SK-N-SH (cell line): ENCODE measurements around the gene KCNE5. TPM values are rescaled to one million over a fixed set of nuclear protein-coding genes. Genes with fewer than 3 reads are reported as not detected.

Experiments used
- CTCF ChIA-PET: fragments of 300-600, 350-600 bp; formaldehyde crosslinking; extraction: SDS; loops from one replicate; lab custom pipeline; 2021; lab: Yijun Ruan, JAX
- POLR2A ChIA-PET: fragments of 350-600 bp; sonication (Branson Sonifier 250); formaldehyde crosslinking; extraction: SDS; loops from one replicate; lab custom pipeline; 2020; ENCODE audit warnings: antibody characterized with exemption, inconsistent platforms; lab: Yijun Ruan, JAX
- DNase-seq: peaks from one replicate; pipeline ENCODE4 v3.0.0; 2012
- H2AFZ ChIP-seq: fragments of 200-600 bp; sonication (generic); 2 replicates; pipeline ENCODE4 v1.8.1; 2016; ENCODE audit warnings: antibody characterized with exemption, mild to moderate bottlenecking, low read depth
- H3F3A ChIP-seq: fragments of 200-600 bp; sonication (generic); replicated peaks from 2 replicates; pipeline ENCODE3; 2016; ENCODE audit warnings: antibody characterized with exemption, mild to moderate bottlenecking; ENCODE audit not compliant: insufficient read depth
- H3K27ac ChIP-seq, 2 experiments: fragments of 200-500 bp in 1 of 2; fragments of 200-600 bp in 1 of 2; sonication (Bioruptor generic) in 1 of 2; sonication (generic), shearing (Covaris generic) in 1 of 2; 2 replicates each; pipeline versions ENCODE4 v1.5.1 to v1.6.1; 2014 to 2016; ENCODE audit warnings: low read depth in 2 of 2, inconsistent platforms in 1 of 2, low read length in 1 of 2, mild to moderate bottlenecking in 1 of 2, mixed read lengths in 1 of 2
- H3K27me3 ChIP-seq: fragments of 200-600 bp; sonication (generic), shearing (Covaris generic); 2 replicates; pipeline ENCODE4 v1.6.1; 2016; ENCODE audit warnings: mixed run types; ENCODE audit not compliant: insufficient read depth
- H3K36me3 ChIP-seq, 2 experiments: fragments of 200-500 bp in 1 of 2; fragments of 200-600 bp in 1 of 2; sonication (Bioruptor generic) in 1 of 2; sonication (generic) in 1 of 2; replicated peaks in 1 of 2; 2 replicates each; pipeline versions ENCODE3 to v1.5.1; 2014 to 2016; ENCODE audit warnings: low read length in 1 of 2, mild to moderate bottlenecking in 1 of 2; ENCODE audit not compliant: insufficient read depth in 2 of 2, control insufficient read depth in 1 of 2
- H3K4me1 ChIP-seq, 2 experiments: fragments of 200-500 bp in 1 of 2; fragments of 200-600 bp in 1 of 2; sonication (Bioruptor generic) in 1 of 2; sonication (generic), shearing (Covaris generic) in 1 of 2; 2 replicates each; pipeline versions ENCODE4 v1.5.1 to v1.6.1; 2014 to 2016; ENCODE audit warnings: low read depth in 1 of 2, low read length in 1 of 2, mixed run types in 1 of 2; ENCODE audit not compliant: insufficient read depth in 2 of 2, control insufficient read depth in 1 of 2
- H3K4me2 ChIP-seq: fragments of 200-600 bp; sonication (generic), shearing (Covaris generic); 2 replicates; pipeline ENCODE4 v1.6.1; 2017; ENCODE audit warnings: mixed run types
- H3K4me3 ChIP-seq, 2 experiments: fragments of 200-500 bp in 1 of 2; fragments of 200-600 bp in 1 of 2; sonication (Bioruptor generic) in 1 of 2; sonication (generic), shearing (Covaris generic) in 1 of 2; 2 replicates each; pipeline versions ENCODE4 v1.5.1 to v1.8.1; 2014 to 2016; ENCODE audit warnings: low read depth in 2 of 2, inconsistent platforms in 1 of 2, low read length in 1 of 2, mild to moderate bottlenecking in 1 of 2, mixed read lengths in 1 of 2, moderate library complexity in 1 of 2
- H3K79me2 ChIP-seq: fragments of 200-600 bp; sonication (generic); 2 replicates; pipeline ENCODE4 v1.8.1; 2017; ENCODE audit warnings: mild to moderate bottlenecking; ENCODE audit not compliant: insufficient read depth
- H3K9ac ChIP-seq: fragments of 200-600 bp; sonication (generic); 2 replicates; pipeline ENCODE4 v1.6.1; 2017; ENCODE audit warnings: mixed run types
- H3K9me2 ChIP-seq: fragments of 200-600 bp; sonication (generic); 2 replicates; pipeline ENCODE4 v1.6.1; 2017; ENCODE audit warnings: mixed run types
- H3K9me3 ChIP-seq: fragments of 200-600 bp; sonication (generic); 2 replicates; pipeline ENCODE4 v1.6.1; 2017; ENCODE audit warnings: mixed run types, mild to moderate bottlenecking, moderate library complexity
- H4K20me1 ChIP-seq: fragments of 200-600 bp; sonication (generic); 2 replicates; pipeline ENCODE4 v1.6.1; 2017; ENCODE audit warnings: mild to moderate bottlenecking, mixed run types; ENCODE audit not compliant: insufficient read depth
- ELF1 ChIP-seq: IDR thresholded peaks from 2 replicates; pipeline ENCODE4 v1.4.0; 2012
- FOXJ3 ChIP-seq: sonication (generic); formaldehyde crosslinking; IDR thresholded peaks from 2 replicates; pipeline ENCODE4 v1.5.1; 2020; ENCODE audit warnings: mild to moderate bottlenecking, missing genetic modification reagents
- GABPA ChIP-seq: IDR thresholded peaks from 2 replicates; pipeline ENCODE4 v1.4.0; 2012; ENCODE audit warnings: low read depth, mild to moderate bottlenecking
- MXI1 ChIP-seq: IDR thresholded peaks from 2 replicates; pipeline ENCODE4 v1.6.1; 2012; ENCODE audit warnings: mild to moderate bottlenecking, low read depth, low read length, improper control_type of control experiment
- NFIC ChIP-seq: IDR thresholded peaks from 2 replicates; pipeline ENCODE4 v1.4.0; 2012; ENCODE audit warnings: borderline replicate concordance
- POLR2AphosphoS5 ChIP-seq: IDR thresholded peaks from 2 replicates; pipeline ENCODE4 v1.6.1; 2012; ENCODE audit warnings: low read depth, low read length
- RAD21 ChIP-seq: IDR thresholded peaks from 2 replicates; pipeline ENCODE4 v1.6.1; 2012; ENCODE audit warnings: mild to moderate bottlenecking, low read length
- RCOR1 ChIP-seq: fragments of 150-350 bp; IDR thresholded peaks from 2 replicates; pipeline ENCODE4 v1.6.1; 2017; ENCODE audit warnings: antibody characterized with exemption, low read length
- SIN3A ChIP-seq: IDR thresholded peaks from 2 replicates; pipeline ENCODE4 v1.6.1; 2012; ENCODE audit warnings: low read depth, mild to moderate bottlenecking, low read length, moderate library complexity, borderline replicate concordance
- TAF1 ChIP-seq: IDR thresholded peaks from 2 replicates; pipeline ENCODE4 v1.6.1; 2012; ENCODE audit warnings: low read depth, mild to moderate bottlenecking, low read length, moderate library complexity, borderline replicate concordance
- TCF12 ChIP-seq: IDR thresholded peaks from 2 replicates; pipeline ENCODE4 v1.4.0; 2012
- TEAD4 ChIP-seq: IDR thresholded peaks from 2 replicates; pipeline ENCODE4 v1.4.0; 2012; ENCODE audit warnings: mild to moderate bottlenecking, borderline replicate concordance; ENCODE audit not compliant: insufficient read depth
- WGBS: methylation state at CpG from one replicate; pipeline ENCODE4 v1.1.6; 2017; ENCODE audit warnings: low lambda C conversion rate; 5-methylcytosine and 5-hydroxymethylcytosine counted together
- polyA plus RNA-seq, 3 experiments: library from polyadenylated mRNA; depleted of rRNA; stranded (reverse); fragments of >200 nt; gene quantifications; 2 replicates each; pipeline ENCODE4 v1.2.3, GENCODE V29; 2012
- TF ChIP-seq, protein P1 (sequence below): fragments of 200-600 bp; sonication (generic); IDR thresholded peaks from 2 replicates; pipeline ENCODE4 v1.6.1; 2017; ENCODE audit warnings: antibody characterized with exemption, mild to moderate bottlenecking, moderate library complexity
- TF ChIP-seq, protein P2 (sequence below): IDR thresholded peaks from 2 replicates; pipeline ENCODE4 v1.6.1; 2012; ENCODE audit warnings: mild to moderate bottlenecking, low read depth, low read length, moderate library complexity
- TF ChIP-seq, protein P3 (sequence below): IDR thresholded peaks from 2 replicates; pipeline ENCODE4 v1.4.0; 2012; ENCODE audit warnings: low read depth
- TF ChIP-seq, protein P4 (sequence below): IDR thresholded peaks from 2 replicates; pipeline ENCODE4 v1.4.0; 2012; ENCODE audit warnings: low read depth, borderline replicate concordance
- TF ChIP-seq, protein P5 (sequence below): fragments of 150-350 bp; IDR thresholded peaks from 2 replicates; pipeline ENCODE4 v1.6.1; 2017; ENCODE audit warnings: antibody characterized with exemption, low read length, low read depth, borderline replicate concordance
- TF ChIP-seq, protein P6 (sequence below): IDR thresholded peaks from 2 replicates; pipeline ENCODE4; 2012
- TF ChIP-seq, protein P7 (sequence below): fragments of 150-350 bp; IDR thresholded peaks from 2 replicates; pipeline ENCODE4 v1.6.1; 2016; ENCODE audit warnings: mild to moderate bottlenecking, low read depth, low read length

KCNE5 gene
- polyA plus RNA-seq, 1 of the 3 experiments (the other 2 are of a cell fraction), result 0.21 TPM

DNA sequence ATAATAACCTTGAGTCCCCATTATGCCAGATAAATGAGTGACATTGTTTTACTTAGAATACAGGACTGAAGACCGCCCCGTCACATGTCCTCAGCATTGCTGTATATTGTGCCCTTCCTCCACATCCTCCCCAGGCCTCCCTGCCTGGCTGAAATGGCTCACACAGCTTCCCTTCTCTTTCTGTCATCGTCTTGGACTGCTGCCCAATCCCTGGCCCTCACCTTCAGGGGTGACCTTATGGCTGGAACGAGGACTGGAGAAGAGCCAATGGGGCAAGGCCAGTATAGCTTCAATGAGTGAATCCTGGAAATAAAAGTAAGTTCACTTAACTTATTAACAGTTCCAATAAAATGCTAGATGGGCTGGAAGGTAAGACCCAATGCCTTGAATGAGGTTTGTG lies 2.7 kb downstream of the KCNE5 start:
- H3K36me3 ChIP-seq, result no peaks in the 10 kb centered on the region
- no peak overlapping the region for H2AFZ ChIP-seq
- 50% methylated on average over 4 of the region's 4 CpGs for WGBS
- no peak overlapping the region for H3K27ac ChIP-seq
- no peak overlapping the region for H3K4me3 ChIP-seq
- H3K79me2 ChIP-seq, result no peaks in the 10 kb centered on the region
- no peaks in the 10 kb centered on the region; the same call in 1 of the 2 replicates for H3K27me3 ChIP-seq
- no peak for DNase-seq
- H4K20me1 ChIP-seq, result no peaks in the 10 kb centered on the region
- H3K4me2 ChIP-seq, result no peak overlapping the region
- H3F3A ChIP-seq, result no peaks in the 10 kb centered on the region
- no peak overlapping the region for H3K9ac ChIP-seq
- ChIA-PET CTCF (interaction anchor here (1.4 kb wide), 1 partner anchor 10 kb away, joined by 3 read pairs; no protein-coding TSS in a partner anchor), POLR2A (no interaction called here)
- H3K4me1 ChIP-seq, result no peaks in the 10 kb centered on the region
- no peaks in the 10 kb centered on the region for H3K9me2 ChIP-seq
- no peaks in the 10 kb centered on the region for H3K9me3 ChIP-seq
- TF ChIP-seq, protein P1, sequence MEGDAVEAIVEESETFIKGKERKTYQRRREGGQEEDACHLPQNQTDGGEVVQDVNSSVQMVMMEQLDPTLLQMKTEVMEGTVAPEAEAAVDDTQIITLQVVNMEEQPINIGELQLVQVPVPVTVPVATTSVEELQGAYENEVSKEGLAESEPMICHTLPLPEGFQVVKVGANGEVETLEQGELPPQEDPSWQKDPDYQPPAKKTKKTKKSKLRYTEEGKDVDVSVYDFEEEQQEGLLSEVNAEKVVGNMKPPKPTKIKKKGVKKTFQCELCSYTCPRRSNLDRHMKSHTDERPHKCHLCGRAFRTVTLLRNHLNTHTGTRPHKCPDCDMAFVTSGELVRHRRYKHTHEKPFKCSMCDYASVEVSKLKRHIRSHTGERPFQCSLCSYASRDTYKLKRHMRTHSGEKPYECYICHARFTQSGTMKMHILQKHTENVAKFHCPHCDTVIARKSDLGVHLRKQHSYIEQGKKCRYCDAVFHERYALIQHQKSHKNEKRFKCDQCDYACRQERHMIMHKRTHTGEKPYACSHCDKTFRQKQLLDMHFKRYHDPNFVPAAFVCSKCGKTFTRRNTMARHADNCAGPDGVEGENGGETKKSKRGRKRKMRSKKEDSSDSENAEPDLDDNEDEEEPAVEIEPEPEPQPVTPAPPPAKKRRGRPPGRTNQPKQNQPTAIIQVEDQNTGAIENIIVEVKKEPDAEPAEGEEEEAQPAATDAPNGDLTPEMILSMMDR, result no peak
- TF ChIP-seq, protein P2, sequence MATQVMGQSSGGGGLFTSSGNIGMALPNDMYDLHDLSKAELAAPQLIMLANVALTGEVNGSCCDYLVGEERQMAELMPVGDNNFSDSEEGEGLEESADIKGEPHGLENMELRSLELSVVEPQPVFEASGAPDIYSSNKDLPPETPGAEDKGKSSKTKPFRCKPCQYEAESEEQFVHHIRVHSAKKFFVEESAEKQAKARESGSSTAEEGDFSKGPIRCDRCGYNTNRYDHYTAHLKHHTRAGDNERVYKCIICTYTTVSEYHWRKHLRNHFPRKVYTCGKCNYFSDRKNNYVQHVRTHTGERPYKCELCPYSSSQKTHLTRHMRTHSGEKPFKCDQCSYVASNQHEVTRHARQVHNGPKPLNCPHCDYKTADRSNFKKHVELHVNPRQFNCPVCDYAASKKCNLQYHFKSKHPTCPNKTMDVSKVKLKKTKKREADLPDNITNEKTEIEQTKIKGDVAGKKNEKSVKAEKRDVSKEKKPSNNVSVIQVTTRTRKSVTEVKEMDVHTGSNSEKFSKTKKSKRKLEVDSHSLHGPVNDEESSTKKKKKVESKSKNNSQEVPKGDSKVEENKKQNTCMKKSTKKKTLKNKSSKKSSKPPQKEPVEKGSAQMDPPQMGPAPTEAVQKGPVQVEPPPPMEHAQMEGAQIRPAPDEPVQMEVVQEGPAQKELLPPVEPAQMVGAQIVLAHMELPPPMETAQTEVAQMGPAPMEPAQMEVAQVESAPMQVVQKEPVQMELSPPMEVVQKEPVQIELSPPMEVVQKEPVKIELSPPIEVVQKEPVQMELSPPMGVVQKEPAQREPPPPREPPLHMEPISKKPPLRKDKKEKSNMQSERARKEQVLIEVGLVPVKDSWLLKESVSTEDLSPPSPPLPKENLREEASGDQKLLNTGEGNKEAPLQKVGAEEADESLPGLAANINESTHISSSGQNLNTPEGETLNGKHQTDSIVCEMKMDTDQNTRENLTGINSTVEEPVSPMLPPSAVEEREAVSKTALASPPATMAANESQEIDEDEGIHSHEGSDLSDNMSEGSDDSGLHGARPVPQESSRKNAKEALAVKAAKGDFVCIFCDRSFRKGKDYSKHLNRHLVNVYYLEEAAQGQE, result no peak
- TF ChIP-seq ELF1 (no peak), SIN3A (no peak), MXI1 (no peak), TCF12 (no peak), NFIC (no peak), POLR2AphosphoS5 (no peak), GABPA (no peak), TAF1 (no peak), TEAD4 (no peak), RAD21 (no peak), RCOR1 (no peak), FOXJ3 (CRISPR knock-in tag) (no peak)
- TF ChIP-seq, protein P3, sequence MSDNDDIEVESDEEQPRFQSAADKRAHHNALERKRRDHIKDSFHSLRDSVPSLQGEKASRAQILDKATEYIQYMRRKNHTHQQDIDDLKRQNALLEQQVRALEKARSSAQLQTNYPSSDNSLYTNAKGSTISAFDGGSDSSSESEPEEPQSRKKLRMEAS, result no peak
- TF ChIP-seq, protein P4, sequence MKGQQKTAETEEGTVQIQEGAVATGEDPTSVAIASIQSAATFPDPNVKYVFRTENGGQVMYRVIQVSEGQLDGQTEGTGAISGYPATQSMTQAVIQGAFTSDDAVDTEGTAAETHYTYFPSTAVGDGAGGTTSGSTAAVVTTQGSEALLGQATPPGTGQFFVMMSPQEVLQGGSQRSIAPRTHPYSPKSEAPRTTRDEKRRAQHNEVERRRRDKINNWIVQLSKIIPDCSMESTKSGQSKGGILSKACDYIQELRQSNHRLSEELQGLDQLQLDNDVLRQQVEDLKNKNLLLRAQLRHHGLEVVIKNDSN, result no peak
- TF ChIP-seq, protein P5, sequence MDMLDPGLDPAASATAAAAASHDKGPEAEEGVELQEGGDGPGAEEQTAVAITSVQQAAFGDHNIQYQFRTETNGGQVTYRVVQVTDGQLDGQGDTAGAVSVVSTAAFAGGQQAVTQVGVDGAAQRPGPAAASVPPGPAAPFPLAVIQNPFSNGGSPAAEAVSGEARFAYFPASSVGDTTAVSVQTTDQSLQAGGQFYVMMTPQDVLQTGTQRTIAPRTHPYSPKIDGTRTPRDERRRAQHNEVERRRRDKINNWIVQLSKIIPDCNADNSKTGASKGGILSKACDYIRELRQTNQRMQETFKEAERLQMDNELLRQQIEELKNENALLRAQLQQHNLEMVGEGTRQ, result no peak
- TF ChIP-seq, protein P6, sequence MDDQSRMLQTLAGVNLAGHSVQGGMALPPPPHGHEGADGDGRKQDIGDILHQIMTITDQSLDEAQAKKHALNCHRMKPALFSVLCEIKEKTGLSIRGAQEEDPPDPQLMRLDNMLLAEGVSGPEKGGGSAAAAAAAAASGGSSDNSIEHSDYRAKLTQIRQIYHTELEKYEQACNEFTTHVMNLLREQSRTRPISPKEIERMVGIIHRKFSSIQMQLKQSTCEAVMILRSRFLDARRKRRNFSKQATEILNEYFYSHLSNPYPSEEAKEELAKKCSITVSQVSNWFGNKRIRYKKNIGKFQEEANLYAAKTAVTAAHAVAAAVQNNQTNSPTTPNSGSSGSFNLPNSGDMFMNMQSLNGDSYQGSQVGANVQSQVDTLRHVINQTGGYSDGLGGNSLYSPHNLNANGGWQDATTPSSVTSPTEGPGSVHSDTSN, result no peak
- TF ChIP-seq, protein P7, sequence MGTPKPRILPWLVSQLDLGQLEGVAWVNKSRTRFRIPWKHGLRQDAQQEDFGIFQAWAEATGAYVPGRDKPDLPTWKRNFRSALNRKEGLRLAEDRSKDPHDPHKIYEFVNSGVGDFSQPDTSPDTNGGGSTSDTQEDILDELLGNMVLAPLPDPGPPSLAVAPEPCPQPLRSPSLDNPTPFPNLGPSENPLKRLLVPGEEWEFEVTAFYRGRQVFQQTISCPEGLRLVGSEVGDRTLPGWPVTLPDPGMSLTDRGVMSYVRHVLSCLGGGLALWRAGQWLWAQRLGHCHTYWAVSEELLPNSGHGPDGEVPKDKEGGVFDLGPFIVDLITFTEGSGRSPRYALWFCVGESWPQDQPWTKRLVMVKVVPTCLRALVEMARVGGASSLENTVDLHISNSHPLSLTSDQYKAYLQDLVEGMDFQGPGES, result no peak
